NCI-H226 (cell line): ENCODE results near the gene C18orf32.
"Not testable (repeated sequence)": the region's sequence is repeated elsewhere in the genome, so short reads cannot be mapped to it uniquely, and the experiment has no call there.

Source experiments
- DNase-seq: peaks from one replicate; pipeline ENCODE4 v3.0.0-alpha.2; 2015

The C18orf32 gene

GRCh38 chr18:49467019-49467563 lies 19.9 kb downstream of the C18orf32 start:
- no peak for DNase-seq

- DNase-seq = no peak
Observed at GRCh38 chr18:49464718-49465598, 22.1 kb downstream of the C18orf32 start.

- no peak for DNase-seq
Observed at GRCh38 chr18:49461602-49461977, 25.4 kb downstream of the C18orf32 start.

- DNase-seq = no peak
Observed at GRCh38 chr18:49460976-49461601, 25.9 kb downstream of the C18orf32 start.

- peak; percentile 14 for DNase-seq
Observed at GRCh38 chr18:49459404-49460171, 27.4 kb downstream of the C18orf32 start.

- no peak for DNase-seq
Observed at GRCh38 chr18:49457616-49458015, 29.4 kb downstream of the C18orf32 start.

GRCh38 chr18:49456794-49457193 lies 30.2 kb downstream of the C18orf32 start:
- DNase-seq = peak; percentile 33

GRCh38 chr18:49452534-49452933 lies 34.5 kb downstream of the C18orf32 start:
- not testable (repeated sequence) for DNase-seq

GRCh38 chr18:49447810-49448745 lies 39.0 kb downstream of the C18orf32 start:
- DNase-seq = peak; percentile 17

- no peak for DNase-seq
Observed at GRCh38 chr18:49446481-49446880, 40.6 kb downstream of the C18orf32 start.

- DNase-seq = no peak
Observed at GRCh38 chr18:49444581-49444980, 42.5 kb downstream of the C18orf32 start.

GRCh38 chr18:49443837-49444236 lies 43.2 kb downstream of the C18orf32 start:
- no peak for DNase-seq

GRCh38 chr18:49441338-49441938 lies 45.6 kb downstream of the C18orf32 start:
- DNase-seq = no peak

GRCh38 chr18:49435170-49435569 lies 51.9 kb downstream of the C18orf32 start:
- DNase-seq = no peak

GRCh38 chr18:49432602-49433001 lies 54.4 kb downstream of the C18orf32 start:
- no peak for DNase-seq

GRCh38 chr18:49431165-49431962 lies 55.7 kb downstream of the C18orf32 start:
- DNase-seq = no peak
